ENCODE data around the gene MAP7. TPM values are rescaled to one million over a fixed set of nuclear protein-coding genes. Genes with fewer than 3 reads are reported as not detected.
A peak's percentile ranks its signal among the peaks of the same experiment; 100 is the strongest.
"Not testable (repeated sequence)": the region's sequence is repeated elsewhere in the genome, so short reads cannot be mapped to it uniquely, and the experiment has no call there.

MAP7 gene
- total and polyA plus RNA-seq, 2 donors, result 3.3 to 10.4 TPM

- Histone ChIP-seq H3K36me3 (ENCODE audit: insufficient read depth) (no peaks in the 10 kb centered on the region), H3K27ac (ENCODE audit: low read depth) (no peak overlapping the region), H3K4me3 (ENCODE audit: low read depth, low read length) (no peak overlapping the region), H3K4me1 (ENCODE audit: insufficient read depth) (no peaks in the 10 kb centered on the region)
- WGBS, result 78% methylated on average over 5 of the region's 5 CpGs
- DNase-seq (ENCODE audit: extremely low spot score), result no peak
Observed at GRCh38 chr6:136500414-136500813, 49.8 kb downstream of the MAP7 start.

GRCh38 chr6:136499370-136499769 is 50.9 kb downstream of the MAP7 start:
- Histone ChIP-seq H3K4me3 (ENCODE audit: low read depth, low read length) (no peak overlapping the region), H3K4me1 (ENCODE audit: insufficient read depth) (no peaks in the 10 kb centered on the region), H3K36me3 (ENCODE audit: insufficient read depth) (no peaks in the 10 kb centered on the region), H3K27ac (ENCODE audit: low read depth) (no peak overlapping the region)
- WGBS, result 61% methylated on average over 3 of the region's 3 CpGs
- DNase-seq (ENCODE audit: extremely low spot score), result no peak

- H3K4me3 ChIP-seq (ENCODE audit: low read depth, low read length); H3K36me3 ChIP-seq (ENCODE audit: insufficient read depth); H3K4me1 ChIP-seq (ENCODE audit: insufficient read depth); DNase-seq (ENCODE audit: extremely low spot score); H3K27ac ChIP-seq (ENCODE audit: low read depth): not testable (repeated sequence)
- 87% methylated on average over 2 of the region's 2 CpGs for WGBS
Observed at GRCh38 chr6:136496449-136496848, 53.8 kb downstream of the MAP7 start.

- no peaks in the 10 kb centered on the region for H3K36me3 ChIP-seq (ENCODE audit: insufficient read depth)
- H3K27ac ChIP-seq (ENCODE audit: low read depth), result no peak overlapping the region
- no peak for DNase-seq (ENCODE audit: extremely low spot score)
- WGBS, result 81% methylated on average over 1 of the region's 1 CpG
- no peak overlapping the region for H3K4me3 ChIP-seq (ENCODE audit: low read depth, low read length)
- no peaks in the 10 kb centered on the region for H3K4me1 ChIP-seq (ENCODE audit: insufficient read depth)
Observed at GRCh38 chr6:136494710-136495109, 55.5 kb downstream of the MAP7 start.

- Histone ChIP-seq H3K27ac (ENCODE audit: low read depth) (no peak overlapping the region), H3K4me3 (ENCODE audit: low read depth, low read length) (no peak overlapping the region), H3K4me1 (ENCODE audit: insufficient read depth) (no peaks in the 10 kb centered on the region), H3K36me3 (ENCODE audit: insufficient read depth) (no peaks in the 10 kb centered on the region)
- no peak for DNase-seq (ENCODE audit: extremely low spot score)
- 82% methylated on average over 2 of the region's 2 CpGs for WGBS
Observed at GRCh38 chr6:136494059-136494458, 56.2 kb downstream of the MAP7 start.

GRCh38 chr6:136492409-136492808 is 57.8 kb downstream of the MAP7 start:
- no peak overlapping the region for H3K4me3 ChIP-seq (ENCODE audit: low read depth, low read length)
- 84% methylated on average over 1 of the region's 1 CpG for WGBS

GRCh38 chr6:136491754-136492153 is 58.5 kb downstream of the MAP7 start:
- no peak for DNase-seq (ENCODE audit: extremely low spot score)
- WGBS, result 54% methylated on average over 2 of the region's 2 CpGs
- no peaks in the 10 kb centered on the region for H3K36me3 ChIP-seq (ENCODE audit: insufficient read depth)

More at GRCh38 chr6:136492409-136492808, 57.8 kb downstream of the MAP7 start:
- DNase-seq (ENCODE audit: extremely low spot score), result no peak
- H3K4me1 ChIP-seq (ENCODE audit: insufficient read depth), result no peaks in the 10 kb centered on the region
- no peak overlapping the region for H3K27ac ChIP-seq (ENCODE audit: low read depth)
- no peaks in the 10 kb centered on the region for H3K36me3 ChIP-seq (ENCODE audit: insufficient read depth)

GRCh38 chr6:136491251-136491650 is 59.0 kb downstream of the MAP7 start:
- no peak overlapping the region for H3K4me3 ChIP-seq (ENCODE audit: low read depth, low read length)
- WGBS, result 91% methylated on average over 2 of the region's 2 CpGs
- DNase-seq (ENCODE audit: extremely low spot score), result no peak
- H3K27ac ChIP-seq (ENCODE audit: low read depth), result no peak overlapping the region
- no peaks in the 10 kb centered on the region for H3K36me3 ChIP-seq (ENCODE audit: insufficient read depth)
- no peaks in the 10 kb centered on the region for H3K4me1 ChIP-seq (ENCODE audit: insufficient read depth)

More at GRCh38 chr6:136491754-136492153, 58.5 kb downstream of the MAP7 start:
- no peak overlapping the region for H3K4me3 ChIP-seq (ENCODE audit: low read depth, low read length)
- no peak overlapping the region for H3K27ac ChIP-seq (ENCODE audit: low read depth)
- no peaks in the 10 kb centered on the region for H3K4me1 ChIP-seq (ENCODE audit: insufficient read depth)

- not testable (repeated sequence) for H3K4me1 ChIP-seq (ENCODE audit: insufficient read depth); DNase-seq (ENCODE audit: extremely low spot score)
Observed at GRCh38 chr6:136489689-136490033, 60.6 kb downstream of the MAP7 start.

GRCh38 chr6:136487759-136488425 is 62.3 kb downstream of the MAP7 start:
- Histone ChIP-seq H3K27ac (ENCODE audit: low read depth) (no peak overlapping the region), H3K4me1 (ENCODE audit: insufficient read depth) (no peaks in the 10 kb centered on the region), H3K4me3 (ENCODE audit: low read depth, low read length) (no peak overlapping the region), H3K36me3 (ENCODE audit: insufficient read depth) (no peaks in the 10 kb centered on the region)
- WGBS, result 73% methylated on average over 7 of the region's 7 CpGs
- no peak for DNase-seq (ENCODE audit: extremely low spot score)

More at GRCh38 chr6:136489689-136490033, 60.6 kb downstream of the MAP7 start:
- H3K36me3 ChIP-seq (ENCODE audit: insufficient read depth); H3K27ac ChIP-seq (ENCODE audit: low read depth); H3K4me3 ChIP-seq (ENCODE audit: low read depth, low read length): not testable (repeated sequence)
- 92% methylated on average over 3 of the region's 3 CpGs for WGBS

- no peak overlapping the region for H3K4me3 ChIP-seq (ENCODE audit: low read depth, low read length)
- H3K36me3 ChIP-seq (ENCODE audit: insufficient read depth), result no peaks in the 10 kb centered on the region
- WGBS, result 65% methylated on average over 1 of the region's 1 CpG
- no peaks in the 10 kb centered on the region for H3K4me1 ChIP-seq (ENCODE audit: insufficient read depth)
- no peak for DNase-seq (ENCODE audit: extremely low spot score)
- peak overlapping the region; percentile 10 for H3K27ac ChIP-seq (ENCODE audit: low read depth)
Observed at GRCh38 chr6:136486357-136486756, 63.9 kb downstream of the MAP7 start.

GRCh38 chr6:136483906-136484305 is 66.3 kb downstream of the MAP7 start:
- H3K36me3 ChIP-seq (ENCODE audit: insufficient read depth), result no peaks in the 10 kb centered on the region
- no peak for DNase-seq (ENCODE audit: extremely low spot score)
- no peak overlapping the region for H3K27ac ChIP-seq (ENCODE audit: low read depth)
- WGBS, result 85% methylated on average over 3 of the region's 3 CpGs
- H3K4me1 ChIP-seq (ENCODE audit: insufficient read depth), result no peaks in the 10 kb centered on the region
- H3K4me3 ChIP-seq (ENCODE audit: low read depth, low read length), result no peak overlapping the region

- H3K36me3 ChIP-seq (ENCODE audit: insufficient read depth); H3K4me1 ChIP-seq (ENCODE audit: insufficient read depth); DNase-seq (ENCODE audit: extremely low spot score); H3K27ac ChIP-seq (ENCODE audit: low read depth); H3K4me3 ChIP-seq (ENCODE audit: low read depth, low read length): not testable (repeated sequence)
- WGBS, result 90% methylated on average over 2 of the region's 2 CpGs
Observed at GRCh38 chr6:136483005-136483404, 67.2 kb downstream of the MAP7 start.

GRCh38 chr6:136477548-136477947 is 72.7 kb downstream of the MAP7 start:
- Histone ChIP-seq H3K36me3 (ENCODE audit: insufficient read depth) (no peaks in the 10 kb centered on the region), H3K27ac (ENCODE audit: low read depth) (no peak overlapping the region), H3K4me3 (ENCODE audit: low read depth, low read length) (no peak overlapping the region), H3K4me1 (ENCODE audit: insufficient read depth) (no peaks in the 10 kb centered on the region)
- DNase-seq (ENCODE audit: extremely low spot score), result no peak

- no peaks in the 10 kb centered on the region for H3K36me3 ChIP-seq (ENCODE audit: insufficient read depth)
- DNase-seq (ENCODE audit: extremely low spot score), result no peak
Observed at GRCh38 chr6:136475686-136476085, 74.5 kb downstream of the MAP7 start.

More at GRCh38 chr6:136475686-136476085, 74.5 kb downstream of the MAP7 start:
- Histone ChIP-seq H3K4me1 (ENCODE audit: insufficient read depth) (no peaks in the 10 kb centered on the region), H3K27ac (ENCODE audit: low read depth) (no peak overlapping the region), H3K4me3 (ENCODE audit: low read depth, low read length) (no peak overlapping the region)
- whole genome bisulfite sequencing, result 86% methylated on average over 4 of the region's 4 CpGs
